Gastrocnemius medialis (tissue), 4 donors: ENCODE measurements around the gene THRB.

Source experiments
- CTCF ChIP-seq, 5 experiments: fragments of 450-650 bp in 3 of 5; fragments of 200-600 bp in 2 of 5; sonication (generic) in 2 of 5; IDR thresholded peaks in 4 of 5; conservative IDR thresholded peaks in 1 of 5; 1 replicate in 4 of 5; 2 replicates in 1 of 5; pipeline ENCODE4 v1.5.1; 2016 to 2019; ENCODE audit warnings: antibody characterized with exemption in 5 of 5, mild to moderate bottlenecking in 3 of 5, moderate library complexity in 3 of 5
- POLR2A ChIP-seq, 2 donors: fragments of 450-650 bp; IDR thresholded peaks; one replicate each; pipeline ENCODE4 v1.6.1; 2017; ENCODE audit warnings: antibody characterized with exemption in 2 of 2, mild to moderate bottlenecking in 2 of 2, moderate library complexity in 2 of 2

GRCh38 chr3:24224666-24225384, 269.8 kb downstream of the THRB start:
- TF ChIP-seq CTCF (IDR thresholded peaks at IDR 0.05 in 4 of 5, conservative IDR thresholded peaks at IDR 0.05 in 1 of 5) (no peak), POLR2A (IDR thresholded peaks at IDR 0.05) (no peak)
